Neural progenitor cell (in vitro differentiated cells): ENCODE data around the gene AP1AR. TPM values are rescaled to one million over a fixed set of nuclear protein-coding genes. Genes with fewer than 3 reads are reported as not detected.

Source experiments
- DNase-seq: peaks from one replicate; pipeline ENCODE4 v3.0.0-alpha.2; 2016; ENCODE audit warnings: low spot score
- H2AFZ ChIP-seq: fragments of 200-600 bp; sonication (generic); replicated peaks from 2 replicates; pipeline ENCODE4 v1.6.1; 2016; ENCODE audit warnings: antibody characterized with exemption
- H3F3A ChIP-seq: fragments of 200-600 bp; sonication (generic); 2 replicates; pipeline ENCODE4 v1.6.1; 2016; ENCODE audit warnings: antibody characterized with exemption, low read depth
- H3K27ac ChIP-seq: fragments of 200-600 bp; sonication (generic); 2 replicates; pipeline ENCODE4 v1.5.1; 2016; ENCODE audit warnings: mild to moderate bottlenecking
- H3K27me3 ChIP-seq: fragments of 200-600 bp; sonication (generic); 2 replicates; pipeline ENCODE4 v1.6.1; 2016; ENCODE audit warnings: mild to moderate bottlenecking, moderate library complexity
- H3K36me3 ChIP-seq: fragments of 200-600 bp; sonication (generic); 2 replicates; pipeline ENCODE4 v1.5.1; 2016
- H3K4me1 ChIP-seq: fragments of 200-600 bp; sonication (generic); 2 replicates; pipeline ENCODE4 v1.6.1; 2016; ENCODE audit warnings: mixed run types
- H3K4me2 ChIP-seq: fragments of 200-600 bp; sonication (generic); 2 replicates; pipeline ENCODE4 v1.6.1; 2016
- H3K4me3 ChIP-seq: fragments of 200-600 bp; sonication (generic); 2 replicates; pipeline ENCODE4 v1.5.1; 2016
- H3K79me2 ChIP-seq: fragments of 200-600 bp; sonication (generic); 2 replicates; pipeline ENCODE4 v1.6.1; 2016; ENCODE audit warnings: low read depth
- H3K9ac ChIP-seq: fragments of 200-600 bp; sonication (generic); 2 replicates; pipeline ENCODE4 v1.6.1; 2016
- H3K9me3 ChIP-seq: fragments of 200-600 bp; sonication (generic); 2 replicates; pipeline ENCODE4 v1.5.1; 2016; ENCODE audit warnings: low read depth
- H4K20me1 ChIP-seq: fragments of 200-600 bp; sonication (generic); 2 replicates; pipeline ENCODE4 v1.6.1; 2016; ENCODE audit warnings: low read depth
- H3K27ac Mint-ChIP-seq: 3 replicates; pipeline ENCODE4 v1.8.0; 2021; ENCODE audit warnings: mixed read lengths
- H3K27me3 Mint-ChIP-seq: 2 replicates; pipeline ENCODE4 v1.8.0; 2022; ENCODE audit warnings: low read depth, mild to moderate bottlenecking, inconsistent platforms, moderate library complexity, mixed read lengths; ENCODE audit not compliant: insufficient read depth
- H3K36me3 Mint-ChIP-seq: 3 replicates; pipeline ENCODE4 v1.8.0; 2021; ENCODE audit warnings: mixed read lengths
- H3K4me1 Mint-ChIP-seq: 3 replicates; pipeline ENCODE4 v1.8.0; 2021; ENCODE audit warnings: mixed read lengths
- H3K4me3 Mint-ChIP-seq: 3 replicates; pipeline ENCODE4 v1.8.0; 2021; ENCODE audit warnings: mild to moderate bottlenecking, moderate library complexity, mixed read lengths
- H3K9me3 Mint-ChIP-seq: 3 replicates; pipeline ENCODE4 v1.8.0; 2020; ENCODE audit warnings: mixed read lengths
- CTCF ChIP-seq: fragments of 200-600 bp; sonication (generic); IDR thresholded peaks from 2 replicates; pipeline ENCODE4 v1.5.1; 2017; ENCODE audit warnings: antibody characterized with exemption, mild to moderate bottlenecking
- EZH2 ChIP-seq: fragments of 200-600 bp; sonication (generic); IDR thresholded peaks from 2 replicates; pipeline ENCODE4 v1.6.1; 2017; ENCODE audit warnings: antibody characterized with exemption, mild to moderate bottlenecking, moderate library complexity
- EZH2phosphoT487 ChIP-seq: fragments of 200-600 bp; sonication (generic); IDR thresholded peaks from 2 replicates; pipeline ENCODE4 v1.6.1; 2017; ENCODE audit warnings: antibody characterized with exemption
- total RNA-seq: library from RNA; depleted of rRNA; stranded (reverse); fragments of >200 nt; gene quantifications from 2 replicates; pipeline ENCODE4 v1.2.3, GENCODE V29; 2015; ENCODE audit warnings: low replicate concordance

Gene AP1AR
- total RNA-seq, 1 donor from 2014 or later, result 41.9 TPM

DNA sequence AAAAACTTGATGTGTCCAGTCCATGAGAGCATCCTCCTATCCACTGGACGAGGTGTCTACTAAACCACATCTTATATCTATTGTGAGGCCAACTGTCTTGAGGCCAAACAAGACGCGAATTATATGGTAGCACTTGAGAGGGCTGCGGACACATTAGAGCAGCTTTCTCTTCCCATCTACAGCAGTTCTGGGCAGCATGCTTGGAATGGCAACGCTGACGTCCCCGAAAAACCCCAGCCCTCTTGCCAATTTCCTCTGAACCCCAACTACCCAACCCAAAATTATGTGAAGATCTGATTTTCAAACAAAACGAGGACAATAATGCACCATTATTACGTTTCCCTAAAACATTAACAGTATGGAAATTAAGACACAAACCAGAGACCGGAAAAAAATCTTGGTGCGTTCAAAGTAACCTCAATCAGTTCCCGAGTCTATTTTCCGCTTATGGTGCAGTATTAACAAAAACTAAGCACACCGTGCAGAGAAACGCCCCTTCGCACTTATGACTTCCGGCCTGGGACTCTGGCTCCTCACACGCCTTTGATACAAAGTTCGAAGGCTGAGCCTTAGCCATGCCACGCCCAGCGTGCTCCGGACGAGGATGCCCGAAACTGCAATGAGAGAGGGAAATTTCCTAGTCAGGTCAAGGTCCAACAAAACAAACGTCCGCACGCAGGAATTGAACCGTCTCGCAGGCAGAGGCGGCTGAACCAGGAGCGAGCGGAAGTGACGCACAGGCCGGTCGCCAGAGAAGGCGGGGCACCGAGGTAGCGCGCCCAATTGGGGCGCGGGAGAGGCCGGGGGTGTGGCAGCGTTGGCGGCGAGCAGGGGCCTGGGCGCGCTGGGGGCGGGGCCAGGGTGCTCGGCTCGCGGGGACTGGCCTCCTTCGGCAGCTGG lies 458 bp upstream of the AP1AR start:
- Histone ChIP-seq H2AFZ (peak overlapping the region; percentile 99), H3K9me3 (no peaks in the 10 kb centered on the region), H3F3A (peaks cover 23% of the 10 kb centered on the region), H3K4me1 (peaks cover 18% of the 10 kb centered on the region), H3K79me2 (peaks cover 52% of the 10 kb centered on the region), H3K9ac (peak overlapping the region; percentile 75), H3K36me3 (no peaks in the 10 kb centered on the region), H4K20me1 (peaks cover 28% of the 10 kb centered on the region), H3K27me3 (no peaks in the 10 kb centered on the region), H3K4me3 (peak overlapping the region; percentile 74), H3K27ac (peak overlapping the region; percentile 97), H3K4me2 (peak overlapping the region; percentile 82)
- peak; percentile 99 for DNase-seq
- Mint-ChIP-seq H3K9me3 (no peaks in the 10 kb centered on the region), H3K27me3 (peaks cover 5% of the 10 kb centered on the region), H3K4me3 (peak overlapping the region; percentile 96), H3K4me1 (peaks cover 27% of the 10 kb centered on the region), H3K36me3 (peaks cover 4% of the 10 kb centered on the region), H3K27ac (peak overlapping the region; percentile 99)
- TF ChIP-seq CTCF, result no peak
- TF ChIP-seq EZH2phosphoT487, result no peak
- TF ChIP-seq EZH2, result no peak

GRCh38 chr4:112234952-112235609 lies 3.5 kb downstream of the AP1AR start:
- TF ChIP-seq CTCF (peak; percentile 81), EZH2 (no peak)
- no peak overlapping the region for H3K9ac ChIP-seq
- H3K4me3 ChIP-seq, result no peak overlapping the region
- peaks cover 16% of the 10 kb centered on the region for H3F3A ChIP-seq
- H3K4me2 ChIP-seq, result no peak overlapping the region
- H4K20me1 ChIP-seq, result peaks cover 50% of the 10 kb centered on the region
- peaks cover 4% of the 10 kb centered on the region for H3K36me3 Mint-ChIP-seq
- no peaks in the 10 kb centered on the region for H3K36me3 ChIP-seq
- H3K9me3 Mint-ChIP-seq, result no peaks in the 10 kb centered on the region
- no peak overlapping the region for H3K27ac ChIP-seq
- H3K27me3 ChIP-seq, result no peaks in the 10 kb centered on the region
- H3K27me3 Mint-ChIP-seq, result peaks cover 5% of the 10 kb centered on the region
- peaks cover 85% of the 10 kb centered on the region for H3K79me2 ChIP-seq
- peak; percentile 67 for DNase-seq
- no peak overlapping the region for H3K4me3 Mint-ChIP-seq
- H2AFZ ChIP-seq, result no peak overlapping the region
- peaks cover 26% of the 10 kb centered on the region for H3K4me1 Mint-ChIP-seq
- H3K9me3 ChIP-seq, result no peaks in the 10 kb centered on the region
- no peak overlapping the region for H3K27ac Mint-ChIP-seq
- H3K4me1 ChIP-seq, result peaks cover 17% of the 10 kb centered on the region

DNA sequence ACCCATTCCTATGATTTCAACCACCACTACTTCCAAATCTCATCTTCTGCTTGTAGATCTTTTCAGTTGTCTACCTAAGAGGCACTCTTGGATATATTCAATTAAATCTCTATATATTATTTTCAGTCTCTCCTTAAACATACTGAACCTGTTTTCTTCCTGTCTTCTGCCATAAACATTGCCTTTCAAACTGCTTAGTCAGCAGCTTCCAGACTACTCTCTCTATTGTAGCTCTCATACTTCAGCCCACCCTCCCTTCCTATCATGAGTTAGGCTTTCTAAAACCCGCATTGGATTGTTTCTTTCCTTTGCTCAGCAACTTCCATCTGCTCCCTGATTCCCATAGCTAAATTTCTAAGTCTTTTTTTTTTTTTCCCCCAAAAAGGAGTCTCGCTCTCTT lies 4.5 kb downstream of the AP1AR start:
- peaks cover 85% of the 10 kb centered on the region for H3K79me2 ChIP-seq
- Mint-ChIP-seq H3K27me3 (peaks cover 5% of the 10 kb centered on the region), H3K36me3 (peaks cover 4% of the 10 kb centered on the region), H3K27ac (no peak overlapping the region), H3K4me3 (no peak overlapping the region), H3K9me3 (no peaks in the 10 kb centered on the region), H3K4me1 (peaks cover 20% of the 10 kb centered on the region)
- H3F3A ChIP-seq, result peaks cover 14% of the 10 kb centered on the region
- no peak overlapping the region for H2AFZ ChIP-seq
- peaks cover 11% of the 10 kb centered on the region for H3K4me1 ChIP-seq
- H3K4me3 ChIP-seq, result no peak overlapping the region
- TF ChIP-seq CTCF (no peak), EZH2 (no peak), EZH2phosphoT487 (no peak)
- H3K4me2 ChIP-seq, result no peak overlapping the region
- H3K9me3 ChIP-seq, result no peaks in the 10 kb centered on the region
- H3K27ac ChIP-seq, result no peak overlapping the region
- no peaks in the 10 kb centered on the region for H3K36me3 ChIP-seq
- peaks cover 56% of the 10 kb centered on the region for H4K20me1 ChIP-seq
- no peak overlapping the region for H3K9ac ChIP-seq
- no peaks in the 10 kb centered on the region for H3K27me3 ChIP-seq
- DNase-seq, result no peak
